HepG2 (cell line): ENCODE results near the gene HSPA1L. TPM values are rescaled to one million over a fixed set of nuclear protein-coding genes. Genes with fewer than 3 reads are reported as not detected.
A peak's percentile ranks its signal among the peaks of the same experiment; 100 is the strongest.

Experiments used
- ARID2 ChIP-seq: sonication (generic); formaldehyde crosslinking; IDR thresholded peaks from 2 replicates; pipeline ENCODE4 v1.8.1; 2022; ENCODE audit warnings: mild to moderate bottlenecking, missing genetic modification reagents, borderline replicate concordance
- CC2D1A ChIP-seq: sonication (generic); formaldehyde crosslinking; IDR thresholded peaks from 2 replicates; pipeline ENCODE4 v1.8.1; 2023; ENCODE audit warnings: mild to moderate bottlenecking, missing genetic modification reagents
- CENPT ChIP-seq: sonication (generic); formaldehyde crosslinking; IDR thresholded peaks from 2 replicates; pipeline ENCODE4 v1.8.0; 2022; ENCODE audit warnings: low read depth, mild to moderate bottlenecking, moderate library complexity, missing genetic modification reagents
- CSRNP1 ChIP-seq: sonication (generic); formaldehyde crosslinking; IDR thresholded peaks from 2 replicates; pipeline ENCODE4 v1.8.1; 2023; ENCODE audit warnings: mild to moderate bottlenecking, missing genetic modification reagents
- DRAP1 ChIP-seq: IDR thresholded peaks from 2 replicates; pipeline ENCODE4 v1.6.1; 2016; ENCODE audit warnings: missing genetic modification reagents, missing compliant biosample characterization
- ELK4 ChIP-seq: sonication (generic); formaldehyde crosslinking; IDR thresholded peaks from 2 replicates; pipeline ENCODE4 v1.9.0; 2021; ENCODE audit warnings: missing genetic modification reagents, borderline replicate concordance
- GPN1 ChIP-seq: sonication (generic); formaldehyde crosslinking; IDR thresholded peaks from 2 replicates; pipeline ENCODE4 v1.5.1; 2020; ENCODE audit warnings: missing genetic modification reagents, borderline replicate concordance
- HNRNPK ChIP-seq: fragments of 200-400 bp; formaldehyde crosslinking; IDR thresholded peaks from 2 replicates; pipeline ENCODE4 v1.6.1; 2018; ENCODE audit warnings: low read length, low read depth, moderate library complexity, mild to moderate bottlenecking; ENCODE audit not compliant: poor library complexity, severe bottlenecking
- IRX3 ChIP-seq: sonication (generic); formaldehyde crosslinking; IDR thresholded peaks from 2 replicates; pipeline ENCODE4 v1.8.1; 2023; ENCODE audit warnings: mild to moderate bottlenecking, low read depth, missing genetic modification reagents, borderline replicate concordance
- MXD1 ChIP-seq: sonication (generic); formaldehyde crosslinking; IDR thresholded peaks from 2 replicates; pipeline ENCODE4 v1.4.0; 2020; ENCODE audit warnings: mild to moderate bottlenecking, missing genetic modification reagents
- MYC ChIP-seq: sonication (generic); formaldehyde crosslinking; IDR thresholded peaks from 2 replicates; pipeline ENCODE4 v1.9.0; 2021; ENCODE audit warnings: missing genetic modification reagents, borderline replicate concordance
- NFRKB ChIP-seq: fragments of 450-650 bp; IDR thresholded peaks from 2 replicates; pipeline ENCODE4 v1.6.1; 2017
- PHB2 ChIP-seq: fragments of 450-650 bp; IDR thresholded peaks from 2 replicates; pipeline ENCODE4 v1.6.1; 2018; ENCODE audit not compliant: partially characterized antibody
- RBFOX2 ChIP-seq: fragments of 200-400 bp; formaldehyde crosslinking; IDR thresholded peaks from 2 replicates; pipeline ENCODE4 v1.6.1; 2017; ENCODE audit warnings: low read depth, mild to moderate bottlenecking, low read length
- RFXAP ChIP-seq: sonication (generic); formaldehyde crosslinking; IDR thresholded peaks from 2 replicates; pipeline ENCODE4 v1.4.0; 2020; ENCODE audit warnings: missing genetic modification reagents, borderline replicate concordance
- SAP130 ChIP-seq: IDR thresholded peaks from 2 replicates; pipeline ENCODE4 v1.6.1; 2016; ENCODE audit warnings: low read depth
- SOX6 ChIP-seq, 2 experiments: fragments of 450-650 bp in 1 of 2; sonication (generic) in 1 of 2; formaldehyde crosslinking in 1 of 2; IDR thresholded peaks; 2 replicates each; pipeline versions ENCODE4 v1.4.0 to v1.6.1; 2017 to 2020; ENCODE audit warnings: antibody characterized with exemption in 1 of 2, mild to moderate bottlenecking in 1 of 2, missing genetic modification reagents in 1 of 2
- ZMAT5 ChIP-seq: sonication (generic); formaldehyde crosslinking; IDR thresholded peaks from 2 replicates; pipeline ENCODE4 v1.5.0; 2020; ENCODE audit warnings: mild to moderate bottlenecking, low read depth, missing genetic modification reagents, borderline replicate concordance
- ZNF33A ChIP-seq: sonication (generic); formaldehyde crosslinking; IDR thresholded peaks from 2 replicates; pipeline ENCODE4 v1.5.1; 2020; ENCODE audit warnings: missing genetic modification reagents, mild to moderate bottlenecking, moderate library complexity, borderline replicate concordance
- ZNF33B ChIP-seq: sonication (generic); formaldehyde crosslinking; IDR thresholded peaks from 2 replicates; pipeline ENCODE4 v1.5.1; 2020; ENCODE audit warnings: mild to moderate bottlenecking, missing genetic modification reagents
- ZNF383 ChIP-seq: sonication (generic); formaldehyde crosslinking; IDR thresholded peaks from 2 replicates; pipeline ENCODE4 v1.4.0; 2020; ENCODE audit warnings: missing genetic modification reagents, mild to moderate bottlenecking, borderline replicate concordance
- ZNF441 ChIP-seq: sonication (generic); formaldehyde crosslinking; IDR thresholded peaks from 2 replicates; pipeline ENCODE4 v1.7.0; 2021; ENCODE audit warnings: missing genetic modification reagents, borderline replicate concordance
- ZNF468 ChIP-seq: sonication (generic); formaldehyde crosslinking; IDR thresholded peaks from 2 replicates; pipeline ENCODE4 v1.8.0; 2022; ENCODE audit warnings: mild to moderate bottlenecking, moderate library complexity, missing genetic modification reagents
- ZNF530 ChIP-seq: sonication (generic); formaldehyde crosslinking; IDR thresholded peaks from 2 replicates; pipeline ENCODE4 v1.5.0; 2020; ENCODE audit warnings: low read depth, mild to moderate bottlenecking, missing genetic modification reagents
- ZNF790 ChIP-seq: sonication (generic); formaldehyde crosslinking; IDR thresholded peaks from 2 replicates; pipeline ENCODE4 v1.8.0; 2022; ENCODE audit warnings: missing genetic modification reagents, mild to moderate bottlenecking, borderline replicate concordance
- polyA plus RNA-seq, 8 experiments: library from polyadenylated mRNA; depleted of rRNA in 3 of 8; stranded (reverse) in 7 of 8; unstranded in 1 of 8; fragments of >200 nt; fragmentation: Illumina TruSeq in 4 of 8; extraction: Trizol in 4 of 8; gene quantifications; 2 replicates each; pipeline versions ENCODE4 v1.2.1 to v1.2.3, GENCODE V29; 2011 to 2016; ENCODE audit warnings: low read depth in 4 of 8, missing spikeins in 1 of 8, mixed read lengths in 1 of 8; ENCODE audit not compliant: insufficient read depth in 1 of 8
- total RNA-seq, 5 experiments: library from RNA; depleted of rRNA; stranded (reverse); fragments of >200 nt; fragmentation: Illumina TruSeq; extraction: Trizol; gene quantifications; 2 replicates each; pipeline ENCODE4 v1.2.3, GENCODE V29; 2016; ENCODE audit warnings: low read depth in 1 of 5

The HSPA1L gene
- total and polyA plus RNA-seq, 2 of the 13 experiments (the other 11 are each of a cell fraction or from before 2014, with no cell fraction given) = 0.55 to 1.0 TPM

GRCh38 chr6:31815025-31815838, at the start of gene HSPA1L, which contains the start of gene HSPA1A (continued):
- TF ChIP-seq PHB2 (no peak), ZMAT5 (CRISPR knock-in tag) (no peak), CC2D1A (CRISPR knock-in tag) (no peak), IRX3 (CRISPR knock-in tag) (no peak), ZNF441 (CRISPR knock-in tag) (peak; percentile 34; the same call in 1 of the 2 replicates), RBFOX2 (peak; percentile 77), CENPT (0 out of 2 replicates have a peak, but pooled peaks have one; percentile 33), MXD1 (CRISPR knock-in tag) (peak; percentile 62; the same call in 1 of the 2 replicates), HNRNPK (no peak), GPN1 (CRISPR knock-in tag) (no peak), MYC (CRISPR knock-in tag) (no peak), ZNF468 (CRISPR knock-in tag) (no peak), SOX6 (IDR thresholded peaks at IDR 0.05) (no peak), SOX6 (CRISPR knock-in tag; IDR thresholded peaks at IDR 0.05) (peak; percentile 20; the same call in 1 of the 2 replicates), SAP130 (CRISPR knock-in tag) (peak; percentile 68), RFXAP (CRISPR knock-in tag) (no peak; the same call in 1 of the 2 replicates), CSRNP1 (CRISPR knock-in tag) (no peak), ELK4 (CRISPR knock-in tag) (0 out of 2 replicates have a peak, but pooled peaks have one; percentile 15), ZNF790 (CRISPR knock-in tag) (no peak), DRAP1 (peak; percentile 98), ZNF383 (CRISPR knock-in tag) (no peak), ZNF33B (CRISPR knock-in tag) (0 out of 2 replicates have a peak, but pooled peaks have one; percentile 77), NFRKB (no peak), ARID2 (0 out of 2 replicates have a peak, but pooled peaks have one; percentile 37), ZNF530 (CRISPR knock-in tag) (no peak), ZNF33A (no peak)
